Stimulated activated CD4-positive, alpha-beta T cell treated with anti-CD3 and anti-CD28 coated beads, Interleukin-1b, Interleukin-23, amount 100 ng/mL, for 48 hours (primary cell): Measurements from ENCODE around the gene IRAK2.
A peak's percentile ranks its signal among the peaks of the same experiment; 100 is the strongest.

Experiments used
- DNase-seq: peaks from one replicate; pipeline ENCODE4 v3.0.0-alpha.2; 2020

The IRAK2 gene

DNA sequence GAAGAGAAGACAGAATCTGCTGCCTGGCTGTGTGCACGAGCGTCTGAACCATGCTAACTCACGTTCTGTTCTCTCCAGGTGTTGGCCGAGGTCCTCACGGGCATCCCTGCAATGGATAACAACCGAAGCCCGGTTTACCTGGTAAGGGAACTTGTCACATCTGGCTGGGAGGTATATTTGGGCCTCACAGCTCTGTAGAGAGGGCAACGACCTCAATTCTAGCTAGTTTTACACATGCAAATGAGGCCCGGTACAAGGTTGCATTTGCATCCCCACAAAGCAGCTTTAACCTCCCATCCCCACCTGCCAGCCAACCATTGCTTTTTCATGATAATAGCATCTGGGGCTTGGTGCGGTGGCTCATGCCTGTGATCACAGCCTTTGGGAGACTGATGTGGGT lies 61.6 kb downstream of the IRAK2 start:
- DNase-seq = no peak

DNA sequence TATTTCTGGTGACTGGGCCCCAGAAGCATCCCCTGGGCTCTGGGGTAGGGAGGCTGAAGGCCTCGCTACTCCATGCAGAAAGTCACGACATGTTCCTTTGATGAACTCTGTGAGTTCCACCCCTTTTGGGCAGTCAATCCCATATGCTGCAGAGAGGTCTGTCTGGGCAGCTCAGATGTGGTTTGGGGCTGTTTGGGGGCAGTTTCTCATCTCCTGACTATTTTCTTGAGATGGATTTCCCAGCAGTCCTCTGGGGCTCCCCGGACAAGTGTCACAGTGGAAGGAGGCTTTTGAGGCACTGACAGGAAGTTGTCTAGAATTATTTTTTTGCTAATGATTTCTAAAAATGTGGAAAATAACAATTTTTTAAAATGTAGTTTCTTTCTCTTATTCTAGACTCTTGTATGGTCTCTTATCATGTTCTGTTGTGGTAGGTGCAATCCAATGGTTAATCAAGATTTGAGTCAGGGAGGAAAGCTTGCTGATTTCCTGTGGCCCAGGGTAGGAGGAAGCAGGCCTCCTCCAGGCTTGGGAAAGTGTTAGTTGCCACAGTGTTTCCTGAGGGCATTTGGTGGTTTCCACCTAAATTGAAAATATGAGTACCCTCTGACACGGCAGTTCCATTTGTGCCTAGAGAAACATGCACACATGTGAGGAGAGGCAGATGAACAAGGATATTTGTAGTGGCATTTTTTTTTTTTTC lies 63.7 kb downstream of the IRAK2 start:
- DNase-seq = peak; percentile 68

- no peak for DNase-seq
Observed at GRCh38 chr3:10229576-10229975, 64.9 kb downstream of the IRAK2 start.

GRCh38 chr3:10232137-10232536 lies 67.4 kb downstream of the IRAK2 start:
- DNase-seq = no peak

DNA sequence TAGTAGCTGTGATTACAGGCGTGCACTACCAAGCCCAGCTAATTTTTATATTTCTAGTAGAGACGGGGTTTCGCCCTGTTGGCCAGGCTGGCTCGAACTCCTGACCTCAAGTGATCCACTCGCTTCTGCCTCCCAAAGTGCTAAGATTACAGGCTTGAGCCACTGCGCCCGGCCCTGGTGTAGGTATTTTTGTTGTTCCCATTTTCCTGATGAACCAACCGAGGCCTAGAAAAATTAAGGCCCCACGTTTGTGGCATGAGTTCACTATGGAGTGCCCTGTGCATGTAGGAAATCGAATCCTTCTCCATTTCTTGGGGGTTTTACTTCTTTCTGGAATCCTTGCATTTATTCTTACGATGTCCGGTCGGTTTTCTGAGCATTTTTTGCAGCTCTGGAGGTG lies 69.3 kb downstream of the IRAK2 start:
- DNase-seq = no peak

- DNase-seq = no peak
Observed at GRCh38 chr3:10234526-10235230, 70.0 kb downstream of the IRAK2 start.

DNA sequence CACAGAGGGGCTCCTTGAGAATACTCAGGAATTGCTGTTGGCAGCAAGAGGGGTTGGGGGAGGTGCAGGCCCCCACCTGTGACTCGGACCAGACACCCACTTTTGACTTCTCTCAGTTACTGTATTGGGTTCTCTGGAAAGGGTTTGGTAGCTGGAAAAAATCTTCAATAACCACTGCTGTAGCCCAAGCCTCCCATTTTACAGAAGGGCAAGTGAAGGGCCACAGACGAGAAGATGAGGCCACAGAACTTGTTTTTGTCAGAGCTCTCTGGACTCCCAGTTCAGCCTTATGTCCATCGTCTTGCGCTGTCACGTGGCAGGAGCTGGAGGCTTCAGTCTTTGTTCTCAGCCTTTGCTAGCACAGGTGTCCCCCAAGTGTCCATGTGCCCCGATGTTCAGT lies 70.8 kb downstream of the IRAK2 start:
- no peak for DNase-seq

- DNase-seq = peak; percentile 45
Observed at GRCh38 chr3:10238345-10239183, 73.8 kb downstream of the IRAK2 start.

- DNase-seq = no peak
Observed at GRCh38 chr3:10240799-10241198, 76.1 kb downstream of the IRAK2 start.

DNA sequence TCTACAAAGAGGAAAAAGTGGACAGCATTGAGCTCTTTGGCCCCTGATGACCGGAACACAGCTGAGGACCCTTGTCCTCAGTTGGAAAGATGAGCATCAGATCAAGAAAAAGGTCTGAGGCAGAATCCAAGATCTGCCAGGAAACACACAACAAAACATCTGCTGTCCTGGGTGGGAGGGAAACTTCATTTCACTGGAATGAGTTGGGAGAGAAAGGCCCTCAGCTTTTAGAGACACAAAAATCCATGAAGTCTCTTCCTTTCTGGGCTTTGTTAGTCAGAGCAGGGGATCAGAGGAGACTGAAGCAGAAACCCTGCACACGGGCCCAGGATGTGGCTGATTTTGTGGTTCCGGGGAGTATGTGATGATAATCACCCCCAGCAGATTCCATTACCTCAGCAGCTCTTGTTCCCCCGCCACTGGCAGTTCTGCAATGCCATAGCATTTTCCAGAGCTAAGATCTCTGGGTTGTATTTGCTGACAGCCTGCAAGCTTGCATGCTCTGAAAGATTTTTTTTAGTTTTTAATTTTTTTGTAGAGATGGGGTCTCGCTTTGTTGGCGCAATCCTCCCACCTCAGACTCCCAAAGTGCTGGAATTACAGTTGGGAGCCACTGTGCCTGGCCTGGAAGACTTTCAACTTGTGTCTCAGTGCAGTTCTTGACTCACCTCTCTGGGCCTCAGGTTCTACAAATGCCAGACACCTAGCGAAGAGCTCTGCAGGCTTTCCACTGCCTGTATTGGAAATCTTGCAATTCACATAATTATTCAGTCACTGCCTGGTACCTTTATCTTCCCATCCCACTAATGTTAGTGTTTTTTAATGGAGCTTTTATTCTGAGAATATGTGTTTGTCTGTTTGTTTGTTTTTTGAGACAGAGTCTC lies 77.7 kb downstream of the IRAK2 start:
- peak; percentile 83 for DNase-seq

GRCh38 chr3:10244009-10244408 lies 79.3 kb downstream of the IRAK2 start:
- DNase-seq = no peak

DNA sequence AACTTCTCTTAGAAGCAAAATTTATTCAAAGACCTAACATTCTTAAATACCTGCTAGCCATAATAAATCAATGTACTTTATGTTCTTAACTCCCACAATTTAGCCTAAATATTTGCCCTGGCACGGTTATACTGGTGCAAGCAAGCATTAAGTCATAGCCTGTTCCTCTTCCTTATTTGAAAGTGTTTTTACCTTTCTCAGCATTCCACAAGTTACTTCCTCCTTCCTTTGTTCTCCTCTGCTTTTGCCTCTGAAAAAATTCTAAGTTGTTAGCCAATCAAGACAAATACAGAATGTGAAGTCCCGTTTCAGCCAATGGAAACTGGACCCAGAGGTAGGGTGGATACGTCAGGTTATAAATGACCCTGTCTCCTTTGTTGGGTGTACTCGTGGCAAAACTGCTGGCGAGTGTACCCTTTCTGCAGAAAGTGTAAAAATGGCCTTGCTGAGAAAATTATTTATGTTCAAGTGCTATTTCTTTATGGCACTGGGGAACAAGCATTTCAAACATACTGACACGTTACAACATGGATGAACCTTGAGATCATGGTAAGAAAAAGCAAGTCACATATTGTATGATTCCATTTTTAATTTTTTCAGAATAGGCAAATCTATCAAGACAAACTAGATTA lies 80.5 kb downstream of the IRAK2 start:
- DNase-seq = no peak

- DNase-seq = no peak
Observed at GRCh38 chr3:10247679-10248183, 83.0 kb downstream of the IRAK2 start.

DNA sequence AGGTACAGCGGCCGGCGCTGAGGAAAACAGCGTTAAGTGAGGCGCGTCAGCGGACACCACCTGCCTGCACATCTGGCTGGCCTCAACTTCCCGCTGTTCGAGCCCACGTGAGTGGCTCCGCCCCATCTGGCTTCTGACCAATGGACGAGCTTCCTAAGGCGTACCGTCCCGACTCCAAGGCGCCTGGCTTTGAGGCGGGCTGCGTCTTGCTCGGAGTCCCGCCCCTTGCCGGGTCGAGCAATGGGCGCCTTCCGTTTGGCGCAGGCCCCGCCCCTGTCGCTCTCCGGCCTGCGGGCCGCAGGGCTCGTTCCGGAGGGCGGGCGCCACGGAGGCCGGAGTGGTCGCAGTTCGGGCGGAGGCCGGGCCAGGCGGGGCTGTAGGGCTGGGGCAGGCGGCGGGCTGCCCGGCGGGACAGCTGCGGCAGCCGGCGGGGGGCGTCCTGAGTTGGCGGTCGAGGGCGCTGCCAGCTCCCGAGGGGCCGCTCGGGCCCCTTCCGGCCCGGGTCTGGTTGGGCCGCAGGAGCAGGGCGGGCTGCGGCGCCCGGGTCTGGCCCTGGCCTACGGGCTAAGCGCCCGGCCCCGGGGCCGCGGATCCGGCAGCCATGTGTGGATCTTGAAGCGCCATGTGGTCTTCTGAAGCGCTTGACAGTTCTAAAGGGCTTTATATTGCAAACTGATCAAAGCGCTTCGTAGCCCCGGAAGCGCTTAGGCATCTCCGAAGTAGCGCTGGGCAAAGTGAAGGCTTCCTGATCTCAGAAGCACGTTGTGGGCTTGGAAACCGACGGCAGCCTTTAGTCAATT lies 83.7 kb downstream of the IRAK2 start, which contains the start of gene TATDN2:
TSS of gene TATDN2 (plus strand) at position 276 of the 800 bp plus-strand sequence. CDS start 742 bp downstream, outside the sequence.
- DNase-seq = peak; percentile 96

GRCh38 chr3:10248984-10249748 lies 84.4 kb downstream of the IRAK2 start:
- DNase-seq = peak; percentile 78

- DNase-seq = no peak
Observed at GRCh38 chr3:10249833-10250232, 85.1 kb downstream of the IRAK2 start.

DNA sequence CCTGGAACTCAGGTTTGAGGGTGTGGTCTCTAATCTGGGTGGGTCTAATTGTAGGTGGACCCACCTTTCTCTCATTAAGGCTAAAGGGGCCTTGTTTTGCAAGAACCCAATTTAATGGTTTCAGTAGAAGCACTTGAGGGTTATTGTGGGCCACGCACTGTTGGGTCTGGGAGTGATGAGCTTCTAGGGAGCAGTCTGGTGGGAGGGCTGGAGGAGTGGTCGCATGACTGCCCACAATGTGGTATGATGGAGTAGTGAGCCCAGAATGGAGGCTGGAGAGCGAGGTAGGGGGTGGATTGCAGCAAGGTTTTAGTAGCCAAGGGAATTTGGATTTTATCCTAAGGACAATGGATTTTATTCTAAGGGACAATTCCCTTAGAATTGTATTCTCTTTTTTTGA lies 86.3 kb downstream of the IRAK2 start:
- DNase-seq = no peak

- DNase-seq = no peak
Observed at GRCh38 chr3:10253731-10254130, 89.0 kb downstream of the IRAK2 start.

DNA sequence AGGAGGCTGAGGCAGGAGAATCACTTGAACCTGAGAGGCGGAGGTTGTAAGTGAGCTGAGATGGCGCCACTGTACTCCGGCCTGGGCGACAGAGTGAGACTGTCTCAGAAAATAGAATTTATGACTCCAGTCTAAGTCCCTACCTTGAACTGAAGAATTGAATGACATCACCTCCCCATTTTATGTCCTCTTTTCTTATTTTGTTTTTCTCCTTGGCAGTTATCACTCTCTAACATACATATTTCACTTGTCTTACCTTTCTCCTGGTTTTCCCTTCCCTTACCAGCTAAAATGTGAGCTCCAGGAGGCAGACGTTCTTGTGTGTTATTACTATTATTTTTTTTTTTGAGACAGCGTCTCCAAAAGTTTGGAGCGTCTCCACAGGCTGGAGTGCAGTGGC lies 91.1 kb downstream of the IRAK2 start:
- no peak for DNase-seq

DNA sequence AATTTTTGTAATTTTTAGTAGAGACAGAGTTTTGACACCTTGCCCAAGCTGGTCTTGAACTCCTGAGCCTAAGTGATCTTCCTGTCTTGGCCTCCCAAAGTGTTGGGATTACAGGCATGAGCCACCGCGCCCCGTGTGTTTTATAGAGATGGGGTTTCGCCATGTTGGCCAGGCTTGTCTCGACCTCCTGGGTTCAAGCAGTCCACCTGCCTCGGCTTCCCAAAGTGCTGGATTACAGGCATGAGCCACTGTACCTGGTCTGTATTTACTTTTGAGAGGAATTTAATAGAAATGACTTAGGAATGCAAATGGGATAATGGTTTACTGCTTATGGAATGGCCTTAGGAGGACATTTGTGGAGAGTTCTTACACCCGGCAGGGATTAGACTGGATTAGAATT lies 94.3 kb downstream of the IRAK2 start:
- no peak for DNase-seq
